GDM1 (cell line): ENCODE data around the gene SLC2A10.
A peak's percentile ranks its signal among the peaks of the same experiment; 100 is the strongest.

ENCODE experiments used
- DNase-seq: peaks from one replicate; lab custom pipeline; 2025; lab: John Stamatoyannopoulos, UW

Gene SLC2A10

DNA sequence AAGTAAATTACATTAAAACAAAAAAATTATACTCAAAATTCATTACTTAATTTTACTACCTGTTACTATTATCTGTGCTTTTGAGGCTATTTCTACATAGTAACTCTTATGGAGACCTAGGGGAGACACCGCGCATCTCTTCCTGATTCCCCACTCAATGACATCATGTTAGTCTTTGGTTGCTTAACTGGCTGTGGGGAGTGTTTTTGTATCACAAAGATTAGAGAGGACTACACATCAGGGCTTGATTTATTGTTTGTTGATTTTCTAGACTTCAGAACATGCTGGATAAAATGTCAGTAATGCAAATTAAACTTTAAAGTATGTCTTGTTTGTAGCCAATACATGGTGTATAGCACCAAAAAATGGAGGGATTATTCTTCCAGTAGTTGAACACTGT is 26.0 kb downstream of the SLC2A10 start:
- DNase-seq = no peak

DNA sequence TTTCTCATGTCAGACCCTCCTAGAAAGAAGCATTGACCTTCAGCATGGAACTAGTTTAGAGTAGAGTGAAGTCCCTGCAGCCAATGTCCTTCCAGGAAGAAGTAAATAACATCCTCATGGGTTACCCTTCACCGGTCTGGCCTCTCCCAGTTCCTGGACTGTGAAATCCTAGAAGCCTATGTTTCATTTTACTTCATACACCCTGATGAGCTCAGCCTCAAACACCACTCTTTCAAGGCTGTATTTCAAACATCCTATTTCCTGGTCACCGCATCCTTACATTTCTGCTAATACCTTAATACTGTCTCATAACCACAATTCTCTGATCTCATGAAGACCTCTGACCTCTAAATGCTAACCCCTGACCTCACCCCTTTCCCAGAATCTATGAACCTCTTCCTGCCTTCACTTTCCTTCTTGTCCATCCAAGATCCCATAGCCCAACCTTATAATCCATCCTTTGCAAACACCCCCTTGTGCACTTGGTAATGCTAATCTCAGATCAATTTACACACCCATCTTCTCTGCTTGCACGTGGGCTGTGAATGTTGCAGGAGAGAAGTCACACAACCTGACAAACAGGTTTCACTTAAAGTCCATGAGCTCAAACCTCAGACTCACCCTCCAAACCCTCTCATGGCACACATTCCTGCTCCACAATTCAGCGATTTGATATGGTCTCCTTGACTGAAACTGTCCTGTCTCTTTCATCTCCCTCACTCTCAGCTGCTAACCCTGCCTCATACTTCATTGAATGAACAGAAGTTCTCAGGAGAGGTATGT is 30.2 kb downstream of the SLC2A10 start:
- no peak for DNase-seq

DNA sequence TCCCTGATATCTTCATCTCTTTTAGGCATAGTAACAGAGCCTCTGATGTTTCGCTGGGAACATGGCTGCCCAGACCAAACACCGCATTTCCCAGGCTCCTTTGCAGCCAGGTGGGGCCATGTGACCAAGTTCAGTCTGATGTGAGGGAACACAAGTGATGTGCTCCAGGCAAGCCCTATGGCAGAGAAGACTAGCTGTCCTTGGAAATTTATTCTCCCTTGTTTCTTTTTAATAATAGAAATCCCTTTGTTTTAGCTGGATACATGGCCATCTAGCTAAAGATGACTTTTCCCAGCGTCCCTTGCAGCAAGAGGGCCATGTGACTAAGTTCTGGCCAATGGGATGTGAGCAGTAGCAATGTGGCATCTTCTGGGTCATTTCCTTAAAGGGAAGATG is 30.8 kb downstream of the SLC2A10 start:
- no peak for DNase-seq

DNA sequence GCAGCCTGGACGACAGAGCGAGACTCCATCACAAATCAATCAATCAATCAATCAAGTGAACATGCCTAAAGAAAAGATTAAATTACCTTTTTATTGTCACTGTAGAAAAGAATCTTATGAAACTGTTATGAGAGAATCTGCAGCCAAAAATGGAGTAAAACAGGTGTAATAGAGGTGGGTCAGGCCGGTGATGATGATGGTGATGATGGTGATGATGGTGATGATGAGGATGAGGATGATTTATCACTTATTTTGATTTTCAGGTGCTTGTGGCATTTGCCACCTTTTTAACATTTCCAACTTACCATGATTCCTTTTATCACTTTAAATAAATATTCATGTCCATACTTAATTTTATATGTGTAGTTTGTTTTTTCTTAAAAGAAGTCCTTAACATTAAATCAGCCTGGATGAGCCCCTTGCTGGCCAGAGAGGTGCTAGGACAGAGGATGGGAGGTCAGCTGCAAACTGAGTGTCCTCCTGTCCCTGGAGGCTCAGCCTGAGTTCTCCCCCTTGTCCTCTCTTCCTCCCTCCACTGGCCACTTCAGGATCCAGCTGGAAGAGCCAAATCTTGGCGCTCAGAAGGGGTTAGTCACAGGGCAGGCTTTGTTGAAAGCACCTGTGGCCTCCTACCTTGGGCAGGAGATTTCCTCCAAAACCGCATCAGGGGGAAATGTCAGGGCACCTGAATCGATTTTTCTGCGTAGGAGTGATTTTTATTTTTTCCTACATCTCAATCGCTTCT is 32.6 kb downstream of the SLC2A10 start:
- no peak for DNase-seq

DNA sequence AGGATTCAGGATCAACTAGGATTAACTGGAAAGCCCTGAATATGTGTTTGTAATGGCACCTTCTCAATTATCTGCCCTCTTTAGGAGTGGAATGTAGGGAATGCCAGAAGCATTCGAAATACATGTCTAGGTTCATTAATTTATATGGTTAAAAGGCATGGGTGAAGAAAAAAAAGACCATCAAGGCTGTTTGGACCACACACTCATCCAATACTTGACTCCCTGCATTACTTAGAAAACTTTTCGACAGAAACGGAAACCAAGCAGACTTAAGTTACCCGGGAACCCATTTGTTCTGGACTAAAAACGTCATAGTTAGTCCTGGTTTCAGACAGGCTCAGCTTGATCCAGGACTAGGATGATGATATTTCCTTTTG is 33.2 kb downstream of the SLC2A10 start:
- no peak for DNase-seq

DNA sequence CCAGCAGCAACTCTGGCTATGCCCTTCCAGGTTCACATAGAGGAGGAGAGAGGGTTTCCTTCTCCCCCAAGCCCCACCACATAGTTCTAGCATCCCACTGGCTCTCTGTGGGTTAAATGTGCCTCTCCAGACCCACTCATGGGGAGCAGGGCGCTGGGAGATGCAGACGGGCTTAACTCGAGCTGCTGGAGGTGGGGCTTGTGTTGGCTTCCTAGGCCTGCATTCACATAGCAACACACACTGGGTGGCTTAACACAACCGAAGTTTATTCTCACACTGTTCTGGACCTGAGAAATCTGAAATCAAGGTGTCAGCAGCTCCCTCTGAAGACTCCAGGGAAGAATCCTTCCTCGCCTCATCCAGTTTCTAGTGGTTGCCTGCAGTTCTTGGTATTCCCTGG is 33.6 kb downstream of the SLC2A10 start:
- DNase-seq = no peak

DNA sequence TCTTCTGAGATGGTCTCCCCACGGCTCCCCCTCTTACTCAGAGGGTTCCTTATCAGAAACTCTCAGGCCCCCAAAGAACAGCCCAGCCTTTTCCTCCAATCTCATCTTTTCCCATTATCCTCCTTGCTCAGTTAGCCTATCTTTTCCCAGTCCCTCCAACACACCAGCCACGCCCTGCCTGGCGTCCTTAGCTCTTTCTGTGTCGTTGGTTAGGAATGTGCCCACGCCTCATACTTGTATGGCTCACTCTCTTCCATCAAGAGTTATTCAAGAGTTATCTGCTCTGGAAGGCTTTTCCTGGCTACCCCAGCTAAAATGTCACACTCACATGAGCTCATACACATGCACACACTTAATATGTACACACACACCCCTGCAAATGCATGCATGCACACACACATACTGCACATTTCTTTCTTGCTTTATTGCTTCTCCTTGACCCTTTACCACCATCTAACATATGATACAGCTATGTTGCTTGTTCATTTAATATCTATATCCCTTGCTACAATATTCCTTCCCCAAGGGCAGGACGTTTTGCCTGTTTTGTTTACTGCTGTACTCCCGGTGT is 37.6 kb downstream of the SLC2A10 start:
- DNase-seq = no peak

DNA sequence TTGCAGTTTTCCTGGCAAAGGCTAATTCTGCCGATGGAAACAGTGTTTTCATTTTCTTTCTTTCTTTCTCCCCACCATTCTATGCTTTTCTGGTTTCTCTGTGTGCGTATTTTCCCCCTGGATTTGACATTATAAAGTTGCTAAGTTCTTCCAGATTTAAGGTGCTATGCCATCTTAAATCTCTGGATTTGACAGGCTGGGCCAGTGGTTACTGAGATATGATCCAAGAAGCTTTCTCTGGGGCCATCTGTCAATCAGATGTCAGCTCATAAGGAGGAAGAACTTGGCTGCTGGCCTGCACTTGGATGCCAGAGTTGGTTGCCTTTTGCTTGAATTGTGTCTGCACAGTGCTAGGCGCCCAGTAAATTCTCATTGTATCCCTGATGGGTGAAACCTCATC is 39.7 kb downstream of the SLC2A10 start:
- no peak for DNase-seq

DNA sequence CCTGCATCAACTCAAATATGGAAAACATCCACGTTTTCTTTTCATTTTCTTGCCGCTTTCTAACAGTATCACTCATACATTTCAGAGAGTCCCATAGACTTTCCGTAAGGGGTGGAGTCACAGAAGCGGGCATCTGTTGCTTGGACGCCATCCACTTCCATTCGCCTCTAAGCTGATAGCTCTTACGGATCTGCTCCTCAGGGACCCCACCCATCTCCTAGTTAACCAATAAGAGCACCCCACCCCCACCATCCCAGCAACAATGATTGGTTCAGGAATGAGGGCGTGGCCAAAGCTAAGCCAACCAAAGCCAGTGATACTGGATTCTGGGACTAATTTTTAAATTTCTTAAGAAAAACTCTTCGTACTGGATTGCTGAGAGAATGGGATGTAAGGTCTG is 42.4 kb downstream of the SLC2A10 start:
- no peak for DNase-seq

DNA sequence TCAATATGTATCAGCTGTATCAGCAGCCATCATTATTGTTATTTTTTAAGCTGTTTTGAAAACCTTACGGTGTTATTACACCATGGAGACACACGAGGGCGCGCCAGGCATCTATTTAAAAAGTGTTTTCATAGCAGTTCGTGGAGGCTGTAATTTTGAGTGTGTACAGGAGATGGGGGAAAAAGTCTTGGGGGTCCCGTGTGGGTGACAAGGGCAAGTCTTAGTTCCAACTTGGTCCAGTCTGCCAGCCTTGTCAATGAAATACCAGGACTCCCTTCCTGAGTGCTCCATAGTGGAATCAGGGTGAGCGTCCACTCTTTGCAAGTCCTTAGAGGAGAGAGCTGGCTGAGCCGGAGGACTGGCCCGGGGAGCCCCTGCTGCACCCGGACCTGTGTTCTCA is 43.3 kb downstream of the SLC2A10 start:
- peak; percentile 2 for DNase-seq

DNA sequence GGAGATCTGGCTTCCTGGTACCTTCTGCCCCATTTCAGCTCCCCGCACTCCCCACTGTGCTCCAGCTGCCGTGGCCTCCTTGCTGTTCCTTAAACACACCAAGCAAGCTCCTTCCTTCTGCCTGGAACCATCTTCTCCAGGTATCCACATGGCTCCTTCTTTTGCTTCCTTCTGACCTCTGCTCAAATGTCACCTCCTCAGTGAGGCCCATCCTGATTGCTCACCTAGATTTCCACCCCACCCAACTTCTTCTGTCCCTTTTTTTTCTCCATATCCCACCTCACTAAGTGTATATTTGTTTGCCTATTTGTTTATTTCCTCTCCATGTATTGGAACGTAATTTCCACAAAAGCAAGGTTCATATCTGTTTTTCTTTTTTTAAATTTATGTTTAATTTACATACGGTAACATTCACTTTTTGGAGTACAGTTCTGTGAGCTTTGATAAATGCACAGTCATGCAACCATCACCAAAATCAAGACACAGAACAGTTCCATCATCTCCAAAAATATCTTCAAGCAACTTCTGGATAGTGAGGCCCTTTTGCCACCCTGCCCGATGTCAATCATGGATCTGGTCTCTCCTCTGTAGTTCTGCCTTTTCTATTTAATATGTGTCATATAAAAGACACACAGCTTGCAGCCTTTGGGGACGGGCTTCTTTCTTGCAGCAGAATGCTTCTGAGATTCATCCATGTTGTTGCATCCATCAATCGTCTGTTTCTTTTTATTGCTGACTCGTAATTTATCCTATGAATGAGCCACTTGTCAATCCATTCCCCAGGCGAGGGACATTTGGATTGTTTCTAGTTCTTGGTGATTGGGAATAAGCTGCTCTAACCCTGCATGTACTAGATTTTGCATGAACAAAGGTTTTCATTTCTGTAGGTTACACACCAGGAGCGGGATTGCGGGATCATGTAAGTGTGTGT is 46.3 kb downstream of the SLC2A10 start:
- DNase-seq = no peak

DNA sequence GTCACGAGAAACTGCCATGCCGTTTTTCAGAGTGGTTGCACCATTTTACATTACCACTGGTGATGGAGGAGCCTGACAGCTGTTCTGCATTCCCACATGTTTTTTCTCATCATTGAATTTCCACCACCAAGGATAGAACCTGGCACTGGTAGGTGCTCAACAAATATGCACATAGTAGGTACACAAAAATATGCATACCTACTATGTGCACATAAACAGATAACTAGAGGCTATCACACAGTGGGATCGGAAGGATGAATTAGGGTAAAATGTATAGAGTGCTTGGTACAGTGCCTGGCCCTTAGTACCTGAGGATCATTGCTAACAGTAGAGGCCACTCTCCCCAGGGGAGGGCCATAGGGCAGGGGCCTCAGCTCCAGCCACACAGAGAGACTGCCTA is 47.0 kb downstream of the SLC2A10 start:
- DNase-seq = no peak

DNA sequence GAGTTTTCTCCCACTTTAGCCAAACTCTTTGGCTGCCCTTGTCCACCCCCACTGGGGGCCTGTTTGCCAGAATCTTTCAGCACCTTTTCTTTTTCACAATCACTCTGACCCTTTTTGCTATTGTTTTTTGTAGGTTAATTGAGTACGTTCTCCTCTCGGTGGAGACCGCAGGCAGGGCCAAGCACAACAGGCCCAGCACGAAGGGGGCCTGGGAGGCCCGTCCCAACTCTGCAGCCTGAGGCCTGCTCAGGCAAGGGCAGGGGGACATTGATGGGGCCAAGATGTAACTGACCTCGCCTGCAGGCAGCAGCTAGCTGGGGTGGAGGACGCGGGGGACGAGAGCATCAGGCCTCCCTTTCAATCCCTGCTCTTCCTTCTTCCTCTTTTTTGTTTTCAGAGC is 47.7 kb downstream of the SLC2A10 start:
- DNase-seq = no peak

DNA sequence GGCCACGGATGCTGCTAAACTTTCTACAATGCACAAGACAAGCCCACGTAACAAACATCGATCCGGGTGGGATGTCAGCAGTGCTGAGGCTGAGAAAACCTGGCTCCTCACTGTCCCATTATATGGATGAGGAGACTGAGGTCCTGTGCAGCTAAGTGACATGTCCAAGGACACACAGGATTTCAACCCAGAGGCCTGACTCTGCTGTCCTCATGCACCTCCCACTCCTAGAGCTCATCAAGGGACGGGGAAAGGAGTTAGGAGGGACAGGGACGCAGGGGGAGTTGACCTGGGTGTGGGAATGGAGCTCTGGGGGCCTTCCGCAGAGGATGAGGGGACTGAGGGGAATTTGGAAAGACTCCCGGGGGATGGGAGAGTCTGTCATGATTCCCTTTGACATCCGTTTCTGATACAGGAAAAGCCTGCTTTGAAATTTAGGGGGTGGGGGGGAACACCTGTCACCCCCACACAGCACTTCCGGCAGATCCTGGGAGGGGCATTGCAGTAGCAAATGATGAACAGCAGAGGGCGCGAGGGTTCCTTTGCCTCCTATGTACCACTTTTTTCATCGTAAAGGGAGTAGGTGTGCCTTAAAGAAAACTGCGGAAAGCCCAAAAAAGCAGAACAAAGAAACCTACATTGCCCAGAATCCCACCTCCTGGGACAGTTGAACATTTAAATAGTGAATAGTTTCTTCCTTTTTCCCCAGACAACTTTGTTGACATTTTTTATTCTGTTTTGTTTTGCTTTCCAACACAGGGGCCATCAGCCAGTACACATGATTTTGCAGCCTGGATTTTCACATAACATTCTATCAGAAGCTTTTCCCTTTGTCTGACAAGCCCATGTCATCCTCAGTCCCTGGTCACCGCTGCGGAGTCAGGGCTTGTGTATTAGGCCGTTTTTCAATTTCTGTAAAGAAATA is 48.6 kb downstream of the SLC2A10 start:
- DNase-seq = peak; percentile 19

DNA sequence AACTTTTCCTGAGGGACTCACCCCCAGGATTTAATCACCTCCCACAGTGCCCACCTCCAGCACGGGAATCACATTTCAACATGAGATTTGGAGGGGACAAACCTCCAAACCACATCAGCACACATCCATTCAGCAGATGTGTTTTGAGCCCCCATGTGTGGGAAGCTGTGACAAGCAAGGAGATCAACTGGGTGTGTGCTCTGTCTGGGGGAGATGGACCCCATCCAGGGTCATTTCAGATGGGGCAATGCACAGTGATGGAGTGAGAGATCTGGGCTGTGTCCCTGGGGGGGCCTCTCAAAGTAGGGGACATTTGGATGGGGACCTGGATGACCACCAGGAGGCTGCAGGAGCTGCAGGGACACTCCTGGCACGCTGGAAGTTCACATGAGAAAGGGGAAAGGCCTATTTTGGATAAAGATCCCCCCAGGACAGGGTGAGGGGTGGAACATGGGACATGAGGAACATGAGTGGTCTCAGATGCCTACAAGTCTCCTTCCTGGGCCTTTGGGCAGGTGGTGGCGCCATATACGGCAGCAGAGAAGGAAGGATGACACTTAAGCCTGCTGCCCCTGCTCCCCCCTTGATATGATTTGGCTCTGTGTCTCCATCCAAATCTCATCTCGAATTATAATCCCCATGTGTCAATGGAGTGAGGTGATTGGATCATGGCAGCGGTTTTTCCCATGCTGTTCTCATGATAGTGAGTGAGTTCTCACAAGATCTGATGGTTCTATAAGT is 49.6 kb downstream of the SLC2A10 start:
- no peak for DNase-seq

DNA sequence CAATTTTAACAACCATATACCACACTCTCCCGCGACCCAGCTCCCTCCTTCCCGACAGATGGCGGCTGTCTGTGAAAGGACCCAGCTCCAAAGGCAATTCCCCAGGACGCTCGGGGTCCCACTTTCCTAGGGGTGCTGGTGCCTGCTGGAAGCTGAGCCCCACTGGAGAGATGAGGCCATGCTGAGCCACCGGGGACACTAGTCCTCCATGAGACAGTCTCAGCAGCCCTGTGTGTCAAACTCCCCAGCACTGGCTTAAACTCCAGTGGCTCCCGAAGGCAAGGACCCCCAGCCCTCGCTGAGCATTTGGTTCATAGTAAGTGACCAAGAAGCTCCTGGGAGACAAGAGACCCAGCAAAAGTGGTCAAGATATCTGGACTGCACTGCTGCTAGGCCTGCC is 52.1 kb downstream of the SLC2A10 start:
- DNase-seq = no peak

DNA sequence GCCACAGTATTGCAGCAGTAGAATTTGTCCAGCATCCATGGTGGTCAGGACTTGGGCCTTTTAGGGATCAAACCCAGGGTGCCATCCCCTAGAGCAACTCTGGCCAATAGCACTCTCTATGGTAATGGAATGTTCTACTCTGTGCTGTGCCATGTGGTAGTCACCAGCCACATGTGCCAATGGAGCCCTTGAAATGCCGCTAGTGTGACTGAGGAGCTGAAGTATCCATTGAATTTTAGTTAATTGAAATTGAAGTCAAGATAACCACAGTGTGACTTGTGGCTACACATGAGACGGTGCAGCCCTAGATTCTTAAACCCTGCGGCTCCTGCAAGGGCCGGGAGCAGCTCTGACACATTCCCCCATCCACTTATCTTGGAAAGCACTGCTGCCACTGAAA is 54.6 kb downstream of the SLC2A10 start:
- no peak for DNase-seq

DNA sequence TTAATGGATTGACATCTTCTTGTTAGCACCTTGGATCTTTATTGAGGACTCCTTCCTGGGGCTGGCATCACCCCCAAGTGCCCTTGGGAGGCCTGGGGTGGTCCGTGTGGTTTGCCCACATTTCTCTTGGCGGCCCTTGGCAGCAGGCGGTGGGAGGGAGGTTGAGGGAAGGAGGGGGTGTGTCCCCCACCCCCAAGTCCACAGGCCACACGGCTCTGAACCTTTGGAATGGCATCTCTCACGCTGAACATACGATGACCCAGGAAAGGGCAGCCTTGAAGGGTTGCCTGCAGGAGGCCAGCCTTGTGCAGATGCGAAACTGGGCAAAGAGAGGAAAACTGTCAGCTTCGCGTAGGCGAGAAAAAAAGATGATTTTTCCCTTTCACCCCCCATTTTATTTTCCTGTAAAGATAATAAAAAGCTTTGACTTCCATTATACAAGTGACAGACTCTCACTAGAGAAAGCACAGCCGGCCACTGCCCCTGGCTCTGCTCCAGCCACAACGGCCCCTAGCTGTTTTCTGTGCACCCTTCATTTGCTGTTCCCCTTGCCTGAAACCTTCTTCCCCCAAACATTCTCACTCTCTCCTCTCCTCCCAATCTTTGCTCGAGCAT is 56.2 kb downstream of the SLC2A10 start:
- no peak for DNase-seq

DNA sequence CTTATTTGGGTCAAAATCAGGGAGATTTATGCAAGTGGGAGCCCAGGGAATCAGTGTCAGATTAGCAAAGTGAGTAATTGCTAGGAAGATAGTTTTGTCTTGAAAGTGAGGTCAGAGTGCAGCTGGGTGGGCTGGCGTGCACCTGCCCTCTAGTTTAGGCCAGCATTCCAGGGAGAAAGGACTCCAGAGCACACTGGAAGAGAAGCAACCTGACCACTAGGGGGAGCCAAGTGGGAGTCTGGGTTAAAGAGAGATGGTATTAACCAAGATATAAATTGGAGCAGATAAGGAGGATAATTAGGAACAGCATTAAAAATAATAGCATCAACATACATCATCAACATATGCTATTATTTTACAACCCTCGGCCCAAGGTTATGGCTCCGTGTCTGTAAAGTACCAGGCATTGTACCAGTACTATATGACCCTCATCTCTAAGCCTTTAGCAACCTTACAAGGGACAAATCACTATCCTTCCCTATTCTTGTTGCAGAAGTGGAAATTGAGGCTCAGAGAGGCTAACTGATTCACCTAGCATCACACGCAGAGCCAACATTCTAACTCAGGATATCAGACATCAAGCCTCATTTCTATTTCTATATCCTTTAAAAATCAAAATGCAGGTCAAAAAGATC is 57.8 kb downstream of the SLC2A10 start:
- no peak for DNase-seq
